ENCODE data around the gene STMN1. TPM values are rescaled to one million over a fixed set of nuclear protein-coding genes. Genes with fewer than 3 reads are reported as not detected.

STMN1 gene
- total RNA-seq, 2 experiments from 2014 or later: 25.2 to 25.6 TPM

GRCh38 chr1:25929016-25929415, 22.8 kb upstream of the STMN1 start:
- no peak for ATAC-seq (ENCODE audit: poor library complexity)
- H3K36me3 ChIP-seq (ENCODE audit: insufficient read depth, low read length): no peaks in the 10 kb centered on the region
- TF ChIP-seq CTCF (IDR thresholded peaks at IDR 0.05): no peak
- H3K4me3 Mint-ChIP-seq: no peak overlapping the region
- no peaks in the 10 kb centered on the region for H3K4me1 ChIP-seq (ENCODE audit: insufficient read depth, low read length)
- H3K4me1 Mint-ChIP-seq (ENCODE audit: low read depth): peaks cover under 1% of the 10 kb centered on the region
- H3K36me3 Mint-ChIP-seq (ENCODE audit: low read depth): no peaks in the 10 kb centered on the region
- no peaks in the 10 kb centered on the region for H3K27me3 ChIP-seq (ENCODE audit: control insufficient read depth in 1 of 2, insufficient read depth in 2 of 2, low read length in 2 of 2)
- CTCF ChIA-PET: interaction anchor here (1.1 kb wide), 1 partner anchor 26 kb away, joined by 4 read pairs; no protein-coding TSS in a partner anchor
- DNase-seq: no peak
- H3K9me3 Mint-ChIP-seq: no peaks in the 10 kb centered on the region
- POLR2A ChIA-PET: no interaction called here
- H3K4me3 ChIP-seq (ENCODE audit: low read length): no peak overlapping the region
- no peaks in the 10 kb centered on the region for H3K9me3 ChIP-seq (ENCODE audit: control insufficient read depth in 1 of 2, insufficient read depth in 1 of 2, low read length in 2 of 2)
- H3K27ac Mint-ChIP-seq: no peak overlapping the region
- intact Hi-C loops (cut with DNase I, micrococcal nuclease): loop anchor here in 1 of 2 experiments (5.0 kb wide), 1 partner anchor 38 kb away; no protein-coding TSS in a partner anchor
- H3K27me3 Mint-ChIP-seq: no peaks in the 10 kb centered on the region
- no peak overlapping the region for H3K27ac ChIP-seq (ENCODE audit: low read depth in 1 of 2, low read length in 2 of 2)

- H3K4me3 ChIP-seq (ENCODE audit: low read length): no peak overlapping the region
- POLR2A ChIA-PET: interaction anchor here (1.1 to 1.6 kb wide), 2 partner anchors 22 to 32 kb away, joined by 3 to 4 read pairs; no protein-coding TSS in a partner anchor
- H3K9me3 ChIP-seq (ENCODE audit: control insufficient read depth in 1 of 2, insufficient read depth in 1 of 2, low read length in 2 of 2): no peaks in the 10 kb centered on the region
- CTCF ChIA-PET: no interaction called here
- H3K36me3 ChIP-seq (ENCODE audit: insufficient read depth, low read length): no peaks in the 10 kb centered on the region
- no peak overlapping the region for H3K4me3 Mint-ChIP-seq
- no peak overlapping the region for H3K27ac Mint-ChIP-seq
- H3K4me1 ChIP-seq (ENCODE audit: insufficient read depth, low read length): peaks cover 10% of the 10 kb centered on the region
- intact Hi-C loops (cut with DNase I, micrococcal nuclease): loop anchor here in 1 of 2 experiments (5.0 kb wide), 1 partner anchor 40 kb away; no protein-coding TSS in a partner anchor
- no peak for ATAC-seq (ENCODE audit: poor library complexity)
- no peak for DNase-seq
- H3K9me3 Mint-ChIP-seq: no peaks in the 10 kb centered on the region
- H3K27ac ChIP-seq (ENCODE audit: low read depth in 1 of 2, low read length in 2 of 2): no peak overlapping the region
- TF ChIP-seq CTCF (IDR thresholded peaks at IDR 0.05): no peak
- no peaks in the 10 kb centered on the region for H3K27me3 ChIP-seq (ENCODE audit: control insufficient read depth in 1 of 2, insufficient read depth in 2 of 2, low read length in 2 of 2)
- H3K4me1 Mint-ChIP-seq (ENCODE audit: low read depth): peaks cover 10% of the 10 kb centered on the region
- H3K27me3 Mint-ChIP-seq: no peaks in the 10 kb centered on the region
- H3K36me3 Mint-ChIP-seq (ENCODE audit: low read depth): no peaks in the 10 kb centered on the region
Observed at GRCh38 chr1:25927521-25928265, 21.5 kb upstream of the STMN1 start.

- no peaks in the 10 kb centered on the region for H3K36me3 ChIP-seq (ENCODE audit: insufficient read depth, low read length)
- ATAC-seq (ENCODE audit: poor library complexity) (no peak), DNase-seq (no peak)
- Mint-ChIP-seq H3K4me3 (no peak overlapping the region), H3K27ac (peak overlapping the region; percentile 9), H3K36me3 (ENCODE audit: low read depth) (no peaks in the 10 kb centered on the region), H3K9me3 (no peaks in the 10 kb centered on the region), H3K27me3 (no peaks in the 10 kb centered on the region), H3K4me1 (ENCODE audit: low read depth) (peaks cover 17% of the 10 kb centered on the region)
- no peak overlapping the region for H3K27ac ChIP-seq (ENCODE audit: low read depth in 1 of 2, low read length in 2 of 2)
- no peaks in the 10 kb centered on the region for H3K9me3 ChIP-seq (ENCODE audit: control insufficient read depth in 1 of 2, insufficient read depth in 1 of 2, low read length in 2 of 2)
- POLR2A ChIA-PET: interaction anchor here (0.6 to 1.6 kb wide), 3 partner anchors 9 to 31 kb away, joined by 3 to 4 read pairs (median 3); no protein-coding TSS in a partner anchor
- no peak overlapping the region for H3K4me3 ChIP-seq (ENCODE audit: low read length)
- no peak for TF ChIP-seq CTCF (IDR thresholded peaks at IDR 0.05)
- intact Hi-C loops (cut with DNase I, micrococcal nuclease): loop anchor here in 1 of 2 experiments (5.0 kb wide), 1 partner anchor 40 kb away; no protein-coding TSS in a partner anchor
- CTCF ChIA-PET: interaction anchor here (0.6 kb wide), 1 partner anchor 73 kb away, joined by 3 read pairs; no protein-coding TSS in a partner anchor
- no peaks in the 10 kb centered on the region for H3K27me3 ChIP-seq (ENCODE audit: control insufficient read depth in 1 of 2, insufficient read depth in 2 of 2, low read length in 2 of 2)
- peaks cover 18% of the 10 kb centered on the region for H3K4me1 ChIP-seq (ENCODE audit: insufficient read depth, low read length)
Observed at GRCh38 chr1:25926731-25927496, 20.7 kb upstream of the STMN1 start.

Data from CD4-positive, alpha-beta T cell (primary cell).